Measurements from ENCODE around the gene PLCB2.

PLCB2 gene

GRCh38 chr15:40307421-40308211, at the start of gene PLCB2:
Gene PLCB2, minus strand, starts transcription at chr15:40307935. Its CDS starts 263 bp downstream, at chr15:40307672.
- DNase-seq, result peak; percentile 71

GRCh38 chr15:40357246-40357645, 49.5 kb upstream of the PLCB2 start:
- no peak for DNase-seq

DNA sequence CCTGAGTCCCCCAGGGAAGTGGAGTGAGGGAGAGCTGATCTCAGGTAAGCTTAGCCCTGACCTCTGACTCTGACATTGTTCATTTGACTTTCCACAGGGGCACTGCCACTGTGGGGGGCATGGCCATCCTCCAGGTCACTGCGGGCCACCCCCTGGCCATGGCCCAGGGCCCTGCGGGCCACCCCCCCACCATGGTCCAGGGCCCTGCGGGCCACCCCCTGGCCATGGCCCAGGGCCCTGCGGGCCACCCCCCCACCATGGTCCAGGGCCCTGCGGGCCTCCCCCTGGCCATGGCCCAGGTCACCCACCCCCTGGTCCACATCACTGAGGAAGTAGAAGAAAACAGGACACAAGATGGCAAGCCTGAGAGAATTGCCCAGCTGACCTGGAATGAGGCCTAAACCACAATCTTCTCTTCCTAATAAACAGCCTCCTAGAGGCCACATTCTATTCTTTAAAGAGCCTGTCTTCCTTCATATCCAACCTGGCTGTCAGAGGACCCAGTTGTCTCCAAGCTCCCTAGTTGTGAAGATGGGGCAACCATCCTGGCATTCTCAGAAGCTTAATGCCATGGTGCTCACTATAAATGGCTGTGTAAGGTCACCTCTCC, 48.3 kb upstream of the PLCB2 start:
- DNase-seq, result no peak

DNA sequence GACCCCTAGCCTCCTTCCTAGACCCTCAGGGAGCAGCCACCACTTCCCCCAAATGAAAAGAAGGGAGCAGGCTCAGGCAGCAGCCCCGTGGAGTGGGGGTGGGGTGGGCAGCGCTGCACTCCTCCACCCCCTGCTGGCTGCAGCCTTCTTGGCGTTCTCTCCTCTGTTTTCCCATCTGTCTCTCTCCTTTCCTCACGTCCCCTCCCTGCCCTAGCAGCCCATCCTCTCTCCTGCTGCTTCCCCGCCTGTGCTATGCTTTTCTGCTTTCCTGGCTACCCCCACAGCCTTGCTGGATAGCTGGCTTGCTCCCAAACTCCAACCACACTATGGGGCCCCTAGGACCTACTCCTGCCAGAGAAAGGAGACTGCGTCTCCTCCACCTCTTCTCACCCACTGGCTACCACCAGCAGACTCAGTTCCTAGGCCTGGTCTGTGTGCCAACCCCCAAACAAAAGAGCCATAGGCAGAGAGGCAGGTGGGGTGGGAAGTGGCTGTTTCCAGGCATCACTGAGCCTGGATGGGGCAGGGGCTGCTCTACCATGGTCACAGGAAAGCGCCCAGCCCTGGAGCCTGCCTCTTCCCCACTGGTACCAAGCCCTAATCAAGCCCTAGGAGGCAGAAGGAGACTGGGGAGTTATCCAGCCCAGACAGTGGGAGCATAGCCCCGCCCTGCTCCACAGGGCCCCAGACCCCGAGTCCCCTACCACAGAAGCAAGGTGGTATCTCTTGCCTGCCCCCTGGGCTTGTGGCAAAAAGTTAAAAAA, 46.9 kb upstream of the PLCB2 start:
- no peak for DNase-seq

DNA sequence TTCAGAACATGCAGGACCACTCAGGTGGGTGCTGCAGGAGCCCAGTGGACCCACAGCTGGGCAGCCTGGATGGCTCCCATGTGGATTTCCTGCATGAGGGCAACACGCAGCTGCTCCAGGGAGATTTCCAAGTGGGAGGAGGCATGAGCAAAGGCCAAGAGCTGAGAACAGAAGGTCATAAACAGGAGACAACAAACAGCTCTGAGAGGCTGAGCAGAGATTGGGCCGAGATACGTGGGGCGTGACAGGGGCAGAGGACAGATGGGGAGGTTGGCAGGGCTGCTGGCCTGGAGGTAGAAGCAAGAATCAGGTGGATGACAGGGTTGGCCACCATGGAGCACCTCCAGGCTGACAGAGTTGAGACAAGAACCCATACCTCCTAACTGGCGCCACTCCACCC, 46.0 kb upstream of the PLCB2 start:
- no peak for DNase-seq

DNA sequence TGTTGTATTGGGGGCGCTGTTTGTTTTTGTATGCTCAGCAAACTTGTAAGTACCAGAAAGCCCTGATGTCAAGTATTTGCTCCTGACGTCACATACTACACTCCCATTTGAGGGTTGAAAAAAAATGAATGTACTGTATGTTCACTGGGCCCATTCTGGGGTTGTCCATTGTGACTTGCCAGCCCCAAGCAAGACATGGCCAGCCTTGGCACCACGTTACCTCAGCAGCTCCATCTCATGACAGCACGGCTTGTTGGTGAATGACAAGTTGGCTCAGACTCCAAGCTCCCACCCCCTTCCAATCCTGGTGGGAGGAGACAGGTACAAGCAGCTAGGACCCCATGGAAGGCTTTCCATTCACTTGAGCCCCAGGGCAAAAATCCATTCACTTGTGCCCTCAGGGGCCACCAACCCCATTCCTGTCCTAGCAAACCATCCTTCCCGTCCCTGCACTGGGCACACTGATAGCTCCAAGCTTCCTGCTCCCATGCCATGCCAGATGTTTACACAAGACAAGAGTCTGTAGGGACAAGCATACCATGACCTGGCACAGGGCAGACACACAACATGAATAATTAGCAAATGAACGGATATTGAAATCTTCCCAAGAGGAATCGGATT, 44.7 kb upstream of the PLCB2 start:
- no peak for DNase-seq

- DNase-seq, result no peak
These were observed 41.4 kb upstream of the PLCB2 start for GRCh38 chr15:40349163-40349562.

DNA sequence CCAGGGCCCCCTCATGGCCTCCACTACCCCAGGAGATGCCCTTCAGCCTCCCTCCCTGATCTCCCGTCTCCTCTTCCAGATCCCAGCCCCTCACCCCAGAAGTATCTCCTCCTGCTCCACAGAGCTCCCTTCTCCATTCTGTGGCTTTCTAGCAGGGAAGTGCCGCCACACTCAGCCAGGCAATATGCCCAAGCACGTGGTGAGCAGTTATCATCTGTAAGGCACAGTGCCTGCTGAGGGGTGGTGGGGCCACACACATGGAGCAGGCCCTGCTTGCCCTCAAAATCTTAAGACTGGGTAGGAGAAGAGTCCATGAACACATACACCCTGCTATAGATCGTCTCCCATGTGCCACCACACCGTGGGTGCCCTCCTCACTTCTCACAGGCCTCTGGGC, 40.7 kb upstream of the PLCB2 start:
- no peak for DNase-seq

DNA sequence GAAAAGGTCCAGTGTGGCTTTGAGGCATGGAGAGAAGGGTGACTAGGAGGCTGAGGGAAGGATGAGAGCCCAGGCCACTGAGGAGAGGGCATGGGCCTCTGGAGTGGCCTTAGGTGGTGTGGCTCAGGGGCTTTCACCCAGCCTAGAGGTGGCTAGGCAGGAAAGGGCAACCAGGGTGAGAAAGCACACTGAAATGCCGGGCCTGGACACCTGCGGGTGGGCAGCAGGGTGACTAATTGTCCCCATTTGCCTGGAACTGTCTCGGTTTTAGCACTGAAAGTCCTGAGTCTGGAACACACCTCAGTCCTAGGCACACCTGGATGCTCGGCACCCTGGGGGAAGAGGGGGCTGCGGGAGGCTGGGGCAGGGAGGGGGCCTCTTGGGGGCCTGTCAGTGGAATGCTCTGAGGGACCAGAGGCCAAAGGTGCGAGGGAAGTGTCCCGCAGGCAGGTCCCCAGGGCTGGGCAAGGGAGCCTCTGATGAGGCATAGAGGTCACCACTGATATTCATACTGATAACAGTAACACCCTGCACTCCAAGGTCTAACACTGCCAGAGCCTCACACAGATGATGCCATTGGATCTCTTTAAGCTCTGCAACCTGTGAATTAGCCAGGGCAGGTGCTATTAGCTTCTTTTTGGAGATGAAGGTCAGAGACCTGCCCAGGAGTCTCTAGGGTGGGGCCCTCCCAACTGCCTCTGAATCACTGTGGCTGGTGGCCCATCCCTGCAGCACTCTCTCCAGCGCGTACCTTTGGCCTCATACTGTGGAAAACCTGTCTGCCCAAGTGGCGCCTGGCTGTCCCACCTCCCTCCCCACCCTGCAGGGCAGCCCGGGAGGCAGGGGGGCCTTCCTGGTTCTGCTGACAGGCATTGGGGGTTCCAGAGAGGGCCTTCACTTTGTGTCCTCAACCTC, 40.1 kb upstream of the PLCB2 start:
- DNase-seq, result no peak

DNA sequence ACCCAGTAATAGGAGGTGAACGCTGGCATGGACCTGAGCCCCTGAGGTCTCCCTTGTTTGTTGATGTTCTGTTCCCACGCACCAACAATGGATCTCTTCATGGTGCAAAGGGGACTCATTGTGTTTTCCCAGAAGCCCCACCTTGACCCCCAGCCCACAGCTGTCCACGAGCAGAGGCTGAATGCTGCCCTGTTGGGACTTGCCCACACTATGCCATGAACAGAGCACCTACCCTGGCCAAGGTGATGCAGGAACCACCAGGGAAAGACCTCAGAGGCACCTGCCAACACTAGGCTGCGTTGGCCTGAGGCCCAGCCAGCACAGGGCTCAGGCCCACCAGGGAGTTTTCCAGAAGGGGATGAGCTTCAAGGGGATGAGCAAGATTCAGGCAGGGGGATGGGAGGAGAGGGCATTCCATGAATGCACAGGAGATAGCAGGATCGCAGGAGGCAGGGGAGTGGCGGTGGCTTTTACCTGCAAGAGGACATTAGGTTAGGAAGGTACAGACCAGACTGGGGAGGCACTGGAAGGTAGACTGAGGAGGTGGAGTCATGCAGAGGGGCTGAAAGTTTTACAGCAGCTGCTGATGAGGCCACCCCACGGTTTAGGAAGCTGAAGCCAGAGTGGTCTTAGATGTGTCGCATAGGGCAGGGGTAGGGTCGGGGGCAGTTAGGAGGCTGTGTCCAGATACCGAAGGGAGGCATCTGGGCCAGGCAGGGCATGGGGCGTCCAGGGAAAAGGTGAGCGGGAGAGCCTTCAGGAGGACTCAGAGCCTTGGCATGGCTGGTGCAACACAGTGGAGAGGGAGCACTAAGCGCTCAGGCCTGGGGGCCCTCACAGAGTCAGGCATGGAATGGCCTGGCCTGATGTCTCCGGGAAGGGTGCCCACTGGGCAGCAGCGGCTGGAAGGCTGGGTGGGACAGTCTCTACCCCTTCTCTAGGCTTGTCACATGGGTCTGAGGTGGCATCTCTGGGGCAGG, 39.1 kb upstream of the PLCB2 start:
- no peak for DNase-seq

GRCh38 chr15:40345867-40346578, 38.3 kb upstream of the PLCB2 start:
- DNase-seq, result no peak

GRCh38 chr15:40345225-40345866, 37.6 kb upstream of the PLCB2 start:
- no peak for DNase-seq

DNA sequence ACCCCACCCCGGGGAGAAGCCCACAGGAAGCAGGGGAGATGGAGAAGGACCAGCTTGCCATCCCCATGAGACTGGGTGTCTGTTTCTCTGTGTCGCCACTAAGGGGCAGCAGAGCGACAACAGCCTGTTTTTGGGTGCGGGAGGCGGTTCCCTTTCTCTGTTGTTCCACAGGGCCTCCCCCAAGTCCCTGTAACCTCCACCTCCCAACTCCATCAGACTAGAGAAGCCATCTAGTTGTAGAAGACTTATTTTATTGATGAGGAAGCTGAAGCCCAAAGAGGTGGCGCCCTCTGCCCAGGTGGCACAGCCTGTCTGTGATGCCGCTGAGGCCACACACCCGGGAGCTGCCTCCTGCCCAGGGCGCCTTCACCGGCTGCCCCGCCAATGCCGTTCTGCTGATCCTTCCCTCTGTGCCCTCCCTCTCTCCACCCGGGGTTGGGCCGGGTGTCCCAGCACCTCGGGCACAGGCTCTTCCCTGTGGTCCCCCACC, 36.9 kb upstream of the PLCB2 start:
- DNase-seq, result peak; percentile 51 to 79

DNA sequence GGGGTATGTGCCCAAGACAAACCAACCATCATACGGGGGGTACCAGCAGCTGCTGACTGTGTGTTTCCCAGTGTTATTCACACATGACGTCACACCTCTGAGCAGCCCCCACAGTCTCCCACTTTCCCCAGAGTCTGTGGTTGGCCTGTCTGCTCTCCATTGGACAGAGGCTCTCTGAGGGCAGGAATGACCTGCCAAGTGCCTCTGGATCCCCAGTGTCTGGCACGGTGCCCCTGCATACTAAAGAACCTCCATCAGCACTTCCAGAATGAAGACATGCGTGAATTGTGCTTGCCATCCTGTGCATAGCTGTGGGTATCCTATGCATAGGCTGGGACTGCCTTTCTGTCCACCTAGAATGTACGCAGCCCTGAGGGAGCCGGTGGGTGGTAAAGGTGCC, 36.5 kb upstream of the PLCB2 start:
- DNase-seq, result no peak

DNA sequence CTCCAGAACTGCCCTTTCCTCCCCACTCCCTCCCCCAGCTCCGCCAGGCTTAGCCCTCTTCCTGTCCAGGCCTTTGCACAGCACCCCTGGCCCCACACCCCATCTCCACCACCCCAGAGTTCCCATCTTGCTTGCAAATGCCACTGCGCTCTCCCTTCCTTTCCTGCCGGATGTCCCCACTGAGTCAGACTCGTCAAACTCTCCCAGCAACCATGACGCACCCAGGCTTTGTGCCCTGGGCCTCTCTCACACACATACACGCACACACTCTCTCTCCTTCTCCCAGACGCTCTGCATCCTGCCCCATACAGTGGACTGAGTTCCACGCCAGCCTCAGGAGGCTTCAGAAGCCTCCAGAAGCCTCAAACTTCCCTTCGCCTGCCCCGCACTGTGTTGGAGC, 35.8 kb upstream of the PLCB2 start:
- DNase-seq, result no peak

DNA sequence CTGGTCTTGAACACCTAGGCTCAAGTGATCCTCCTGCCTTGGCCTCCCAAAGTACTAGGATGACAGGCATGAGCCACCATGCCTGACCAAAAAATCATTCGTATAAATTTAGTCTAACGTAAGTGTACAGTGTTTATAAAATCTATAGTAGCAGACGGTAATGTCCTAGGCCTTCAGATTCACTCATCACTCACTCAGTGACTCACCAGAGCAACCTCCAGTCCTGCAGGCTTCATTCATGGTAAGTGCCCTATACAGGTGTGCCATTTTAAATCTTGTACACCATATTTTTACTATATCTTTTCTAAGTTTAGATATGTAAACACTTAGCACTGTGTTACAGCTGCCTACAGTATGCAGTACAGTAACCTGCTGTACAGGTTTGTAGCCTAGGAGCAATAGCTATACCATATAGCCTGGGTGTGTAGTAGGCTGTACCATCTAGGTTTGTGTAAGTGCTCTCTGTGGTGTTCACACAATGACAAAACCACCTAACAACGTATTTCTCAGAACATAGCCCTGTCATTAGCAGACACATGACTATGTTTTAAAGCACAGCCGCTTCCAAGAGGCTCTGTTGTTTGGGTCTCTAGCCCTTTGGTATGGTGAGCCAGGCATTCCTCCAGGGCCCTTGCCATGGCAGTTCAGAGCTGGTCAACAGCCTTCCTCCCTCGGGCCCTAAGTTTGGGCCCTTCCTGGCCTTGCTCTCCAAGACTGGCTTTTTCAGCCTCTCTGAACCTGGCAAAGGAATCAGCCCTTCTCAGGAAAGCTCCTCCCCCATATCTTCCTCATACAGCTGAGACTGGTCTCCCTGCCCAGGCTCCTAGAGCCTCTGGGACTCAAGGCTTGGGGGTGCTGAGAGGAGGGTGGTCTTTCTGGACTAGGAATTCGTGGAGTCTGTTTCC, 34.9 kb upstream of the PLCB2 start:
- DNase-seq, result no peak

GRCh38 chr15:40340740-40341400, 33.1 kb upstream of the PLCB2 start, which contains the start of gene CCDC9B:
Gene CCDC9B, minus strand, starts transcription at chr15:40340939. Its CDS starts 120 bp downstream, at chr15:40340819.
- peak; percentile 63 to 87 for DNase-seq

Measured in inflammatory macrophage treated with lipopolysaccharide for 1 hour (primary cell).